Stimulated activated CD4-positive, alpha-beta T cell treated with anti-CD3 and anti-CD28 coated beads, Interleukin-12 subunit alpha, Interleukin-12 subunit beta, amount 100 ng/mL, for 4 hours (primary cell): Measurements from ENCODE around the gene KLHDC9.
"Not testable (repeated sequence)": the region's sequence is repeated elsewhere in the genome, so short reads cannot be mapped to it uniquely, and the experiment has no call there.

Experiments used
- DNase-seq: peaks from one replicate; pipeline ENCODE4 v3.0.0-alpha.2; 2020

The KLHDC9 gene, protein sequence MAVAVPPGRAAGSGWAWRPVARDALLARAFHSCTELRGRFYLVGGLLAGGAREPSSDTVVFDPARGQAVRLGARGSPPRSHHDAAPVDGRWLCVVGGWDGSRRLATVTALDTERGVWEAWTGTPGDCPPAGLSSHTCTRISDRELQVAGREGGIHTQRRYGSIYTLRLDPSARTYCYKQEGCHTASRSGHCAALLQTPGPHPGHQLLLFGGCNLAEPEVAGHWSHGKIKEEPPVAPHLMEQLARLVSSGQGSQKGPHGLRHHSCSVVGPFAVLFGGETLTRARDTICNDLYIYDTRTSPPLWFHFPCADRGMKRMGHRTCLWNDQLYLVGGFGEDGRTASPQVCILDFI

DNA sequence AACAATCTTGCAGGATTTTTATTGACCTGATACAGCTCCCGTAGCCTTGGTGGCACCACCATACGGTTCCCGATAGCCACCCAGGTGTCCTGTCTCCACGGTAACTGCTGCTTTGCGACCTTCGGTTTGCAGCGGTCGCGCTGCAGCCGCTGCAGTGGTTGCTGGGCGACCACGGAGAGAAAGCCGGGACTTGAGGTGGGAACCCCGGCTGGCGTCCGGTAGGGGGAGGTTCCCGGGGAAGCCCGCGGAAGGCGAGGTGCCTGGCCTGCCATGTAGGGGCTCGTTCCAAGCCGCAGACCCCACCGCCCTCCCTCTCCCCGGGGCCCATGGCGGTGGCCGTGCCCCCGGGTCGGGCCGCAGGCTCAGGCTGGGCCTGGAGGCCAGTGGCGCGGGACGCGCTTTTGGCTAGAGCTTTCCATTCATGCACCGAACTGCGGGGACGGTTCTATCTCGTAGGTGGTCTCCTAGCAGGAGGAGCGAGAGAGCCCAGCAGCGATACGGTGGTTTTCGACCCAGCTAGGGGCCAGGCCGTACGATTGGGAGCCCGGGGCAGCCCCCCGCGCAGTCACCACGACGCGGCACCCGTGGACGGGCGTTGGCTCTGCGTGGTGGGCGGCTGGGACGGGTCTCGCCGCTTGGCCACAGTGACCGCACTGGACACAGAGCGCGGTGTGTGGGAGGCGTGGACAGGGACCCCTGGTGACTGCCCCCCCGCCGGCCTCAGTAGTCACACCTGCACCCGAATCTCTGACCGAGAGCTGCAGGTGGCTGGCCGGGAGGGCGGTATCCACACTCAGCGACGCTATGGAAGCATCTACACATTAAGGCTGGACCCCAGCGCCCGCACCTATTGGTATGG lies at the start of gene KLHDC9:
TSS of gene KLHDC9 (plus strand) at position 152 of the 859 bp plus-strand sequence. CDS start at position 327, 175 bp downstream.
- DNase-seq, result peak; percentile 42

DNA sequence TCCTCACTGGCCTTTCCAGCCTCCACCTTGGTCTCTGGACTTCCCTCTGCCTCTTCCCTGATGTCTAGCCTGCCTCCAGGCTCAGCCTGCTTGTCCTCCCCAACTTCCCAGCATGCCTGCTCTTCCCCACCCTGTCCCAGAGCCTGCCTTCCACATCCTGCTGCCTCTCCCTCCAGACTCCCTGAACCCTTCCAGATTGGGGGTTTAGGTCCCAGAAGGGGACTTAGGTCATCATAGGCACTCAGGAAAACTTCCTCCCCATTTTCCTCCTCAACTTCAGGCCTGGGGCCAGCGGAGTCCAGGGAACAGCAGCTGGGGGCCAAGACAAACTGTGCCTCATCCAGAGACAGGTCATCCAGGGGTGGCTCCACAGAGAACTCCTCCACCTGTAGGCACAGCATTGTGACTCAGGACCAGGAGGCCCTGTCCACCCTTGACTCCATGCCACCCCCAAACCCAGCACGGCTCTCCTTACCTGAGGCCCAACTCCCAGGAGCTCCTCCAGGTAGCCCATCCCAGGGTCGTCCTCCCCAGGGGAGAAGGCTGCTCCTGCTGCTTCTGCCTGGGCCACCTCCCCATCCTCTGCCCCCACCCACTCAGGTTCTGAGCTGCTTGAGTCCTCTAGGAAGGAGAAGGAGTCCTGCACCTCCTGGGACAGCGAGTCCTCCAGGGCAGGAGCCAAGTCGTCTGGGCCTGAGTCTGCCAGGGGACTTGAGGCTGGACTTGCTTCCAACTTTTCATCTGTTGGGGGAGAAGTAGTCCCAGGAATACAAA lies 49.0 kb upstream of the KLHDC9 start:
- no peak for DNase-seq

DNA sequence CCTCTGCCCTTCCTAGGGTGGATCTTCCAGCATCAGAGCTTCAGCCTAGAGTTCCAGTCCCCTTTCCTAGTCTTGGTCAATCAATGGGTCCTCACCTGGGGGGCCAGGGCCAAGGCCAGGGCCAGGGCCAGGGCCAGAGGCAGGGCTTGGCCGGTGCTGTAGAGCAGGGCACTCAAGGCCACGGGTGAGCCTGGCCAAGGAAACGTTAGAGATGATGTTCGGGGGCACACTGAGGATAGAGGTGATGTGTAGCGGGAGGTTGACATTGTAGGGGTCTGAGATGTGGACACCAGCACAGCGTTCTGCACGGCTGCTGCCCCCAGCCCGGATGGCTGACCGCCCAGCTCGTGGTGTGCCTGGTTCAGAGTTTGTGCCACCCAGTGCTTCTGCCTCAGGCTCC lies 46.9 kb upstream of the KLHDC9 start:
- no peak for DNase-seq

DNA sequence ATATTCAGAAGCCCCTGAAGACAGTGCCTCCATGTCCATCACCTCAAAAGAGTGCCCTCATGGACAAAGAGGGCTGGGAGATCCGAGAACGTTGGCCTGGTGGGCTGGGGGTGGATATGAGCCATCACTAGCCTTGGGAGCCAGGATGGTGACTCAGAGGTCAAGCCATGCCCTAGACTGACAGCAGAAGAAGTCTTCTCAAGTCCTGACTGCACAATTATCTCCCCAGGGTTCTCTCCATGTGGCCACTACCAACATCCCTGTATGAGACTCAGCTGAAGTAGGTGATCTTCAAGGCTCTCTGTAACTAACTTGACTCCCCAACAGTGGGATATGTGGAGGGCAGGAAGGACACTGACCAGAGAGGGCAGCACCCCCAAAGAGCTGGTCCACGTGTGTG lies 45.3 kb upstream of the KLHDC9 start:
- DNase-seq, result no peak

DNA sequence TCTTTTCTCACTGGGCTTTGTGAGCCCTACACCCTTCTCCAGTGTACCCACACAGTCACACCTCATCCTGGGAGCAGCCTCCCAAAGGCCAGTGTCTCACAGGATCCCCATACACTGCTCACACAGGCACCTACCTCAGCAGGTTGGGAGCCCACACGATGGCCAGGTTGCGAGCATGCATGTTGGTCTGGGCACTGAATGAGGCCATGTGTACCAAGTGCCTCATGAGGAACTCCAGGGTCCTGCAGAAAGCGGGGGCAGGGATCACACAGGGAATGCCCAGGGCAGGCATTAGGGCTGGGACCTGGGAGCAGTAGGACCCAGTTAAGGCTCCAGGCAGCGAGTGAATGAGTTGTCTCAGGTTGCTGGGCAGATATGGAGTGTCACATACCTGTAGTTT lies 43.9 kb upstream of the KLHDC9 start:
- DNase-seq, result no peak

DNA sequence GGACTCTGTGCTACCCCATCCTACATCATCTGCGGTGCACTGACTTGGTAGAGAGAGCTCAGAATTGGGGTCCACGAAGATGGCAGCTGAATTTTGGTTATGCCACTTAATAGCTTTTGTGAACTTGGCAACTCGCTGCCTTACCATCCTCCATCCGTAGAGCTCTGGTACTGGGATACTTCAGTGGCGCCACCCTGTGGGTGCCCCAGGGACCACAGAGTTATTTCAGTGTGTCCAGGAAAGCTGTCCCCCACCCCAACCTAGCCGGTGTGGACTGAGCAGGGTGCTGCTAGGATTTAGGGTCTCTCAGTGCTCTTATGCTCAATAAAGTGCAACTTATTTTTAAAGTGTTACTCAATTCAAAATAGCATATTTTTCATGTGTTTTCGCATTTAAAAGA lies 43.4 kb upstream of the KLHDC9 start:
- no peak for DNase-seq

DNA sequence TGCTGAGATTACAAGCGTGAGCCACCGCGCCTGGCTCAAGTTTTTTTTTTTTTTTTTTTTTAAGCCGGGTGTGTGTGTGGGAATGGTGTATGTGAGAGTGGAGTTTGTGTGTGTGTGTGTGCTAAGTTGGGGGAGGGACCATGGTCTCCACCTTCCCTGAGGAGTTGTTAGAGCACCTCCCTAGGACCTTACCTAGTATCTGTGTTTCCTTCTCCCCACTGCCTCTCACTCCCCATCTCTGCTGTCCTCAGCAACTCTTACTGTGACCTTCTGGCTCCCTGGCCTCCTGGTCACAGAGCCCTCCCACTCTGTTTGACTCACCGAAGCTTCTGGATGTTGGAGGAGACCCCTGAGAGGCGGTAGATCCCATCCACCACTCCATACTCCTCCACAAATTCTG lies 38.9 kb upstream of the KLHDC9 start:
- DNase-seq, result no peak

DNA sequence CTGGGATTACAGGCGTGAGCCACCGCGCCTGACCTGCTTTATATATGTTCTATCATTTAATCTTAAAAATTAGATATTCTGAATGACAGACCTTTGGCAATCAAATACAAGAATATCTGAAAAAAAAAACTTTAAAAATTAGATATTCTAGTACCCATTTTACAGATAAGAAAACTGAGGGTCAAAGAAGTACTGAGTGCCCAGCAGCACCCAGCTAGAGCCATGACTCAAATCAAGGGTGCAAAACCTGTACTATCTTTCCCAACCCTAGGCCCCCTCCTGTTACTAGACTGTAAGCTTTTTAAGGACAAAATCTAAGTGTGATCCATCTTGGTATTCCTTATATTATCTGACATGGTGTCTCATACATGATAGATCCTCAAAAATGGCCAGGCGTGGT lies 36.7 kb upstream of the KLHDC9 start:
- no peak for DNase-seq

DNA sequence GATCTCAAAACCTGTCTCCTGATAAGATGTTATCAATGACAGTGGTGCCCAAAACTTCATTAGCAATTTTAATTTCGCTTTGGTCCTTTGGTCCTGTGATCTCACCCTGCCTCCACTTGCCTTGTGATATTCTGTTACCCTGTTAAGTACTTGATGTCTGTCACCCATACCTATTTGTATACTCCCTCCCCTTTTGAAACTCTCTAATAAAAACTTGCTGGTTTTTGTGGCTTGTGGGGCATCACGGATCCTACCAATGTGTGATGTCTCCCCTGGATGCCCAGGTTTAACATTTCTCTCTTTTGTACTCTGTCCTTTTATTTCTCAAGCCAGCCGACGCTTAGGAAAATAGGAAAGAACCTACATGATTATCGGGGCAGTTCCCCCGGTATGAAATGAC lies 34.2 kb upstream of the KLHDC9 start:
- DNase-seq, result not testable (repeated sequence)

DNA sequence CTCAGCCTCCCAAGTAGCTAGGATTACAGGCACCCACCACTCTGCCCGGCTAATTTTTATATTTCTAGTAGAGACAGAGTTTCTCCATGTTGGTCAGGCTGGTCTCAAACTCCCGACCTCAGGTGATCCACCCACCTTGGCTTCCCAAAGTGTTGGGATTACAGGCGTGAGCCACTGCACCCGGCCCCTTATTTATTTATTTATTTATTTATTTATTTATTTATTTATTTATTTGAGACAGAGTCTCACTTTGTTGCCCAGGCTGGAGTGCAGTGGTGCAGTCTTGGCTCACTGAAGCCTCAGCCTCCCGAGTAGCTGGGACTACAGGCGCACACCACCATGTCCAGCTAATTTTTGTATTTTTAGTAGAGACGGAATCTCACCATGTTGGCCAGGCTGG lies 32.5 kb upstream of the KLHDC9 start:
- not testable (repeated sequence) for DNase-seq

DNA sequence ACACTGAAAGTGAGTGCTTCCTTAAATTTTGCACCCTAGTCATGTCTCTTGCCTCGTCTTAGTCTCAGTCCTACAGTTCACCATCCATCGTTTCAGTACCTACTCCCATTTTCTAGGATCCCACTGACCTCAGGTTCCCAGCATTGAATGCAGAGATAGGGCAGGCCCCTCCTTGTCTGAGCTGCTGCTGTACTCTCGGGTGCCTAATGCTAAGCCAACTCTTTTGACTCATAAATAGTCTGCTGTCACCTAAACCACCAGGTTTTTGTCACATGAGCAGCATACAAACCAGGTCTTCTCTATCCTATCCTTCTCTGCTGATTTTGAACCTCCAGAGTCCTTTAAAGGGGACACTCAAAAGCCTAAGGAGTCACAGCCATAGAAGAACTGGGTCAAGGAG lies 31.5 kb upstream of the KLHDC9 start:
- no peak for DNase-seq

DNA sequence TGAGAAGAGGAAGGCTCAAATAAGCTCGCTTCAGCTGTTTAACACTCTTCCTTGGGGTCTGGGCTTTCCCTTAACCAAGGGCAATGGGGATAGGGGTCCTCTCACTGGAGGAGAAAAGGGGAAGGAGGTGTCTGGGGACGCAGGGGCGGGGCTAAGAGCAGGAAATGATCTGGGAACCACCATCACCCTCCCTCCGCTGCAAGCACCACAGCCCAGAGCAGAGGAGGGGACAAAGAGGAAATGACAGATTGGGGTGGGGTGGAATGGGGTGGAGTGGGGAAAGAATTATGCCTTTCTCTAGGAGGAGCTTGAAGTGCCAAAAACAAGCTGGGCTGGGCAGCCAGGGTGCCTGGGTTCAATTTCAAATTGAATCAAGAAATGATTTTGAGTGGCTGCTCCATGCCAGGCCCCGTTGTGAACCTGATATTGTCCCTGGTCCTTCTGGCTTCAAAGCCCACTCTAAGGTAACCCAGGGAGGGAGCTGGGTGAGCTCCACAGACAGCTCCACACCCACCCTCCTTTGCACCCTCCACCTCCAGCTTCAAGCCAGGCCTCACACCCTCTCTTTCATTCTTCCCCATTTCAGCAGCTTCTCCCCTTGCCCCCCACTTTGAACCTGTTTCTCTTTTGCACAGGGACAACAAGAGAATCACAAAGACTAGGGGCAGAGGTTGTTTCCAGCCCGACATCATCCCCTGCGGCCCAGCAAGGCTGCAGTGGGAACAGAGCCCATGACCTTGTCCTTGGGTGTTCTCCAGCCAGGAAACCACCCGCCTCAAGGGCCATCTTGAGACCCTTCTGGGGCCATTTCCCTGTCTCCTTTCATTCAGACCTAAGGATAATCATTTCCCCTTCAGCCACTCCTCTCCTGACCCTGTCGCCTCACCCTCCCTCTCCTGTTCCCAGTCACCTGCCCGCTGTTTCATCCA lies 29.6 kb upstream of the KLHDC9 start:
- DNase-seq, result peak; percentile 69

DNA sequence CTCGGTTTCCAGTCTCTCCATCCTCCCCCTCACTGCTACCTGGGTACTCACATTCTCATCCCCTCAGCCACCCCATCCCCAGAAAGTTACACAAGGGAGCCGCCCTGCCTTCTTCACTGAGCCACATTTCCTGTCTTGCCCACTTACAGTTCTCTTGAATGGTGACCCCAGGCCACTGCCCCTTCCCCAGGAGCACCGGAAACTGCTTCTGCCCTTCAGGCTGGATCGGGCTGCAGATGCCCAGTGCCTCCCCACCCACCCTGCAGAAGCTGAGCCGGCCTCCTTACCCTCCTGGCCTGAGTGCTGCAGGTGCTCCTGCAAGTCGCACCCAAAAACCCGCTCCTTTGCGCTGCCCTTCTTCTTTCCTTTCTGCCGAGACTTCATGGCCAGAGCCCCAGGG lies 28.9 kb upstream of the KLHDC9 start:
- DNase-seq, result no peak

DNA sequence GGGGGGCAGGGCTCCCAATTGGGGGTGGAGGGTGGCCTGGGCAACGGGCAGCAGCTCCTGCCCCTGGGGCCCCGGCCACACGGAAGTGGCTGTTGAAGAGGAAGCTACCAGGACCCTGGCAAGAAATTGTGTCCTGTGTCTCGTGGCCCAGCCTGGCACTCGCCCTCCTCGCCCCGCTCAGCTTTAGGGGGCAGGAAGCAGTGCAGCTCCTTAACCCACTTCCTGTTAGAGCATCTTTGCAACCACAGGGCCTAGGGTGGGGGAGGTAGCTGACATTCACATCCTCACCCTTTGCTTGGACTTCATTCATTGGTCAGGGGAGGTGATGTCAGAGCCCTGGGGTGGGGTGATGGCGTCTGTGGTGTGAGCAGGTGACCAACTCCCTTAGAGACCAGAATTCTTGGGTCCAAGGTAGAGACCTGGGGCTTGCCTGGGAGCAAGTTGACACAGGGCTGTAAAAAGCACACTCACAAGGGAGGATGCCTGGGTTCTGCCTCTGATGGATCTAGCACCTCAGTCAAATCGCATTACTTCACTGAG lies 28.4 kb upstream of the KLHDC9 start, which contains the start of gene ARHGAP30:
TSS of gene ARHGAP30 (minus strand) at position 161 of the 540 bp plus-strand sequence. CDS start 267 bp downstream, outside the sequence.
- DNase-seq, result peak; percentile 62

DNA sequence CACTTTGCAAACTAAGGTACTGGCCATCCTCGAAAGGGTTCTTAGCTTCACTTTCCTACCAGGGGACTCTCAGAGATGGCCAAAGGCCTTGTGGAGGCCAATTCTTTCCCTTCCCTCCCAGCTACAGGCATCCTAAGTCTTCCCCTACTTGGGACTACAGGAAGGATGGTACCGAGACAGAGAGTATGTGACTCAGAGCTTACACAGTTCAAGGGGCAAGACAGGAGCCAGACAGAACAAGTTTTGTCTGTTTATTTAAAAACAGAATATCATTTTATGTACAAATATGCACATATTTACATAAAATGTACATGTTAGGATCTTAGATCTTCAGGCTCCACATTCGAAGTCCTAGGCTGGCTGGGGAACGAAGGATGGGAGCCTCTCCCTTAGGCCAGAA lies 27.4 kb upstream of the KLHDC9 start:
- DNase-seq, result no peak

DNA sequence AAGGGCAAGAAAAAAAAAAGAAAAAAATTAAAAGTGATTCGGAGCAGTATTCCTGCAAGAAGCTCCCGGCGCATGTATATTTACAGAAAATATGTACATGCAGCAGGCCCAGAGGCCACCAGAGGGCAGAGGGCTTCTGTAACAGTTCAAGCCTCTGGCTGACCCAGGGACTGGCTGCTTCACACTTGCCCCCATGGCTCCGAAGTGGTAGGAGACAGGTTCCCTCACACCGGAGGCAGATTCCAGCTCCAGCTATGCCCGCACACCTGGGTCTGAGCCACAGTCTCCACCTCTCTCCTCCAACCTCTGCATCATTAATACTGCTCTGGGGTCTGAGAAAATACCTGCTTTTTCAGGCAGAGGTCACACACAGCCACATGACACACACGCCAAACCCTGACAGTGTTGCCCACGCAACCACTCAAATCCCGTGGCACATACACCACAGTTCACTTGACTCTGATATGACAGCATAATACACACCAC lies 26.2 kb upstream of the KLHDC9 start:
- DNase-seq, result peak; percentile 31

DNA sequence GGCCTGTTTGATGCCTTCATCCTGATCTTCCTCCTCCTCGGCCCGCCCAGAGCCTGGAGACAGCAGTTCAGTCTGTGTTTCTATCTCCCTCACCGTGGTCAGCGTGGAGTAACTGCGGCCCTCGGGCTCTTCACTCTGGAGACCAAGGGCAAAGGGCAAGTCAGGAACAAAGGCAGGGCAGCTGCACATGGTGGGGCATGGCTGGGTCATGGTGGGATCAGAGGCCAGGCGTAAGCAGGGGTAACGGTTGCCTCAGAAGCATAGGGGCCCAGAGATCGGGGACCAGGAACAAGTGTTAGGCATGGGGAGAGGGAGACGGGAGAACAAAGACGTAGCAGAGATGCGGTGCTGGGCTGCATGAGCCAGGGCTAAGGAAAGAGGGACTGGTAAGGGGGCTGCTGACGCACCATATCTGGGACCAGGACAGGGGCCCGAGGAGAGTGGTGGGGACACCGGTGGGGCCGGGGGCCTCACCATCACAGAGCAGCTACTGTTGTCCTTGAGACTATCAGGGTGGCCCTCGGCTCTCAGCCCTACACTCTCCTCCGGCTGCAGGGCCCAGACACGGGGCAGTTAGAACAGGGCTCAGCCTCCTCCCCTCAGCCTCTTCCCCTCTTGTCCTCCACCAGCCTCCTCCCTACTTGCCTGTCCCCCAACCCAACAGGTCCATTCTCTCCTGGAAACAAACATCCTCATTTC lies 25.3 kb upstream of the KLHDC9 start:
- no peak for DNase-seq

DNA sequence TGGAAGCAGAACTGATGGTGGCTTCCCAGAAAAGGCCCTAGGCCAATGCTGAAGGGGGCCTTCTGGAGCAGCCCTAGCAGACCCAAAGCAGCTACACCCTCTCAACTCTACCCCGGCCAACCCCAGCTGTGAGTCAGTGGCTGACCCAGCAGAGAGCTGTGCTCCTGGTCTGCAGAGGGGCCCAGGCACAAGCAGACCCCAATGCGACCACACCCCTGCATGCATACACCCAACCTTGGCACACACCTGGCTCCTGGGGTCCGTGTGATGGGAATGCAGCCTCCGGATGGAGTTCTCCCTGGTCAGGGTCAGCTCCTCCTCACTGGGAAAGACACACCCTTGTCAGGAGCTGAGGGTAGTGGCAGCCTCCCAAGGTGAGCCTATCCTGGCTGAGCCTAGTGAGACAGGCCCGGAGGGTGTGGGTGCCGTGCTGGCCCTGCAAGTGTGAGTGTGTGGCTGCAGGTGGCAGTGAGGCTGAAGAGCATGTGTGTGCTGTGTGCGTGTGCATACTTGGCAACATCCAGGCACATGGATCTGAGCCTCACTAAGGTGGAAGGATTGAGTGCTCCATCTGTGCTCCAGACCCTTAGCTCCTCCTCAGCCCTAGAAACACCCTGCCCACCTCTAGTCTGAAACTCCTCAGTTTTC lies 24.6 kb upstream of the KLHDC9 start:
- no peak for DNase-seq

DNA sequence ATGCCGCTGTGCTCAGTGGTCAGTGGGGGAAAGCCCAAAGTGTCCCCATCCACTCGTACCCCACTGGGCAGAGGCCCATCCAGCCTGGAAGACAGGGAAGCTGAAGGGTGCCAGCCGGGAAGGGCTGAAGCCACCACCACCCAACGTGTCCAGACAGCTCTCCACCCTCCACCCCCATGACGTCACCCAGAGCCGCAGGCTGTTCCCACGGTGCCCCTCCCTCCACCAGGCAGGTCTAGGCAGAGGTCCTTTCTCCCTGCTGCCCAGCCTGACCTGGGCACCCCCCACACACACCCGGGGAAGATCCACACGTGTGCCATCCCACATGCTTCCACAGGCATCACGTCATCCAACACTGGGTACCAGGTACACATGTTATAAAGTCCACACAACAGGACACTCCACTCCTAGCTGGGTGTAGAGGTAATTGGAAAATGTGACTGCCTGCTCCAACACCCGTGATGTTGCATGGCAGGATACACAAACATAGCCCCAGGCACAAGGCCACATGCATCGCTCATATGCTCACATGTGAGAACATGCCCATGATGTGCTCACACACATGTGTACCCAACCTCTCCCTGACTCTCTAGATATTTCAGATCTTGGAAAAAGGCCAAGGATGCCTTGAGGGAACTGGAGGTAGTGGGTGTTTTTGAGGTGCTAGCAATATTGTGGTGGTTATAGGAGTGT lies 23.3 kb upstream of the KLHDC9 start:
- DNase-seq, result no peak

DNA sequence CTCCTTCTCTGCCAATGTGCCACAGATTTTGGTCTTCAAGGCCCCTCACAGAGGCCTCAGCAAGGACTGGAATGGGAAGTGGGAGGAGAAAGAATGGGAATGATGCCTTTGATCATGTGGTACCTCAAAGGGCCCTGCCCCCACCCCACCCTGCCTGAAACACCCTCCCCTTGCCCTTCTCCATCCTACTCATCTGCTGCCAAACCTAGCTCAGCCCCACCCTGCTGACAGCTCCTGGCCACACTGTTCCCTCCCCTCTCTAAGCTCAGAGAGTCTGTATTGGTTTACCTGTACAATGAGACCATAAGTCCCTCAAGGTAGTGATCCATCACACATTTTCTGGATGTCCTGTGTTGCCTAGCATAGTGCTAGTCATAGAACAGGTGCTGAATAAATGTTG lies 21.8 kb upstream of the KLHDC9 start:
- DNase-seq, result no peak
